Measurements from ENCODE around the gene PPCS.

DNA sequence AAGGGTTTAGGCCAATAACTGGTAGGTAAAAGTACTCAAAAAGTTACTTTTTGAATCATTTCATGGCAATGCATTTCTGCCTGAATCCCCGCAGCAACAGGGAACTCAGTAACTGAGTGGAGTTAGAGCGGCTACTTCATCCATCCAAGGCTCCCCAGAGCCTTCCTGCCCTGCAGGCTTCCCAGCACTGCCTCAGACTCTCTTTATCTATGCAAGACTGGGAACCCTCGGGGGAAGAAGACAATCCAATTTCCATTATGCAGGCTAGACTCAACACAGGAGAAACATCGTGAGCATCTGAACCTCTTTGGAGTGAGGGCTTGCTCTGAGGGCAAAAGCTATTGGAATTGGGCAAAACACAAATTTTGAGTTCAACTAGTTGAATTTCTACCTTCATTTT lies 23.6 kb upstream of the PPCS start:
- no peak for TF ChIP-seq SUZ12 (IDR thresholded peaks at IDR 0.05; ENCODE audit: extremely low read depth, insufficient read depth, insufficient read length)
- no peak for TF ChIP-seq ZNF274 (IDR thresholded peaks at IDR 0.05; ENCODE audit: low read depth, low read length)

Measured in NT2/D1 (cell line).